A673 (cell line): ENCODE measurements around the gene OR2W3. TPM values are rescaled to one million over a fixed set of nuclear protein-coding genes. Genes with fewer than 3 reads are reported as not detected.

Experiments used
- BruUV-seq: library from RNA; stranded (reverse); fragments of 400-500 nt; replicated peaks from 2 replicates; lab custom pipeline; 2021; lab: Mats Ljungman, UMichigan
- CTCF ChIA-PET: fragments of 300-600 bp; sonication (Branson Sonifier 250); formaldehyde crosslinking; loops from one replicate; lab custom pipeline; 2022; ENCODE audit warnings: antibody characterized with exemption; lab: Charles Lee
- POLR2A ChIA-PET: fragments of 300-600 bp; sonication (Branson Sonifier 250); formaldehyde crosslinking; loops from one replicate; lab custom pipeline; 2022; ENCODE audit warnings: antibody characterized with exemption; ENCODE audit not compliant: low non-redundant PET; lab: Charles Lee
- DNase-seq: peaks from one replicate; pipeline ENCODE4 v3.0.0-alpha.2; 2015; ENCODE audit warnings: low spot score
- H3K27ac ChIP-seq: fragments of 200-600 bp; sonication (generic); 2 replicates; pipeline ENCODE4 v1.5.1; 2016; ENCODE audit warnings: mixed run types, low read depth, mild to moderate bottlenecking, mixed read lengths, antibody characterized with exemption, low read length; ENCODE audit not compliant: poor library complexity, severe bottlenecking
- H3K27me3 ChIP-seq: fragments of 200-600 bp; sonication (generic); replicated peaks from 2 replicates; pipeline ENCODE4 v1.6.1; 2017; ENCODE audit warnings: mixed run types, low read depth, mild to moderate bottlenecking, mixed read lengths, antibody characterized with exemption, low read length; ENCODE audit not compliant: insufficient read depth, poor library complexity
- H3K36me3 ChIP-seq: fragments of 200-600 bp; sonication (generic); 2 replicates; pipeline ENCODE4 v1.6.1; 2016; ENCODE audit warnings: mixed run types, mild to moderate bottlenecking, mixed read lengths, antibody characterized with exemption, low read length; ENCODE audit not compliant: insufficient read depth, poor library complexity, severe bottlenecking
- H3K4me1 ChIP-seq: fragments of 200-600 bp; sonication (generic); 2 replicates; pipeline ENCODE4 v1.6.1; 2017; ENCODE audit warnings: mixed run types, mild to moderate bottlenecking, mixed read lengths, antibody characterized with exemption, low read length; ENCODE audit not compliant: insufficient read depth, poor library complexity, severe bottlenecking
- H3K4me3 ChIP-seq: fragments of 200-600 bp; sonication (generic); 2 replicates; pipeline ENCODE4 v1.5.1; 2016; ENCODE audit warnings: low read depth, mixed run types, mild to moderate bottlenecking, mixed read lengths, low read length; ENCODE audit not compliant: poor library complexity, severe bottlenecking
- H3K9me3 ChIP-seq: fragments of 200-600 bp; sonication (generic); 2 replicates; pipeline ENCODE4 v1.6.1; 2016; ENCODE audit warnings: mixed run types, low read depth, mild to moderate bottlenecking, mixed read lengths, antibody characterized with exemption, low read length; ENCODE audit not compliant: poor library complexity, severe bottlenecking
- CTCF ChIP-seq: fragments of 300-800, 200-600 bp; sonication (generic); conservative IDR thresholded peaks from 2 replicates; pipeline ENCODE4 v1.5.1; 2017; ENCODE audit warnings: low read depth, mild to moderate bottlenecking, antibody characterized with exemption, low read length, moderate library complexity, mixed read lengths
- EZH2 ChIP-seq: fragments of 200-600 bp; sonication (generic); IDR thresholded peaks from 2 replicates; pipeline ENCODE4 v1.6.1; 2017; ENCODE audit warnings: borderline replicate concordance, low read depth, mild to moderate bottlenecking, mixed read lengths, antibody characterized with exemption, low read length; ENCODE audit not compliant: poor library complexity, severe bottlenecking
- intact Hi-C: fragments of 100-400 bp; cut with micrococcal nuclease; formaldehyde crosslinking; loops from one replicate; pipeline ENCODE4 v1.10.0; 2022; ENCODE audit not compliant: unreplicated experiment
- total RNA-seq: library from RNA; stranded (reverse); gene quantifications from 2 replicates; pipeline ENCODE4 v1.2.3, GENCODE V29; 2021

The OR2W3 gene
- total RNA-seq, 1 experiment from 2014 or later, result not detected

- DNase-seq, result no peak
- POLR2A ChIA-PET, result no interaction called here
- TF ChIP-seq CTCF (no peak), EZH2 (no peak)
- Histone ChIP-seq H3K27me3 (no peaks in the 10 kb centered on the region), H3K4me3 (no peak overlapping the region), H3K36me3 (no peaks in the 10 kb centered on the region), H3K9me3 (peaks cover 12% of the 10 kb centered on the region), H3K4me1 (no peaks in the 10 kb centered on the region), H3K27ac (no peak overlapping the region)
- CTCF ChIA-PET, result no interaction called here
- BruUV-seq, result no TSS peak
- intact Hi-C loops, result no loop called here
Observed at GRCh38 chr1:247884797-247885413, 10.5 kb upstream of the OR2W3 start.

GRCh38 chr1:247895976-247896375, 589 bp downstream of the OR2W3 start:
- TF ChIP-seq EZH2, result no peak
- TF ChIP-seq CTCF, result no peak
- ChIA-PET CTCF (interaction anchor here (0.7 kb wide), 1 partner anchor 24 kb away, joined by 4 read pairs; no protein-coding TSS in a partner anchor), POLR2A (no interaction called here)
- intact Hi-C loops, result no loop called here
- BruUV-seq, result no TSS peak
- DNase-seq, result no peak
- no peak overlapping the region for H3K27ac ChIP-seq
- no peaks in the 10 kb centered on the region for H3K9me3 ChIP-seq
- H3K27me3 ChIP-seq, result no peaks in the 10 kb centered on the region
- no peak overlapping the region for H3K4me3 ChIP-seq
- no peaks in the 10 kb centered on the region for H3K36me3 ChIP-seq
- H3K4me1 ChIP-seq, result no peaks in the 10 kb centered on the region

GRCh38 chr1:247904122-247904521, 8.7 kb downstream of the OR2W3 start:
- peaks cover 3% of the 10 kb centered on the region for H3K9me3 ChIP-seq
- CTCF ChIA-PET, result no interaction called here
- H3K4me1 ChIP-seq, result no peaks in the 10 kb centered on the region
- POLR2A ChIA-PET, result no interaction called here
- H3K36me3 ChIP-seq, result no peaks in the 10 kb centered on the region
- H3K27me3 ChIP-seq, result no peaks in the 10 kb centered on the region
- BruUV-seq, result no TSS peak
- TF ChIP-seq EZH2, result no peak
- TF ChIP-seq CTCF, result no peak
- intact Hi-C loops, result no loop called here
- DNase-seq, result no peak
- H3K27ac ChIP-seq, result no peak overlapping the region
- H3K4me3 ChIP-seq, result no peak overlapping the region
